NCI-H1417 treated with DMSO at 0.1 percent for 48 hours (cell line): ENCODE results near the gene GJE1.

Experiments
- DNase-seq: peaks from one replicate; lab custom pipeline; 2025; lab: John Stamatoyannopoulos, UW

Gene GJE1

GRCh38 chr6:142165227-142165626, 32.5 kb downstream of the GJE1 start:
- no peak for DNase-seq

GRCh38 chr6:142167071-142167470, 34.3 kb downstream of the GJE1 start:
- no peak for DNase-seq

GRCh38 chr6:142167486-142167885, 34.8 kb downstream of the GJE1 start:
- no peak for DNase-seq

- DNase-seq: no peak
Measured at GRCh38 chr6:142171351-142171750, 38.6 kb downstream of the GJE1 start.

- no peak for DNase-seq
Measured at GRCh38 chr6:142172758-142173157, 40.0 kb downstream of the GJE1 start.

GRCh38 chr6:142173980-142174379, 41.3 kb downstream of the GJE1 start:
- no peak for DNase-seq

- no peak for DNase-seq
Measured at GRCh38 chr6:142174703-142175102, 42.0 kb downstream of the GJE1 start.

GRCh38 chr6:142178129-142178528, 45.4 kb downstream of the GJE1 start:
- DNase-seq: no peak

- DNase-seq: no peak
Measured at GRCh38 chr6:142182004-142182403, 49.3 kb downstream of the GJE1 start.

- DNase-seq: no peak
Measured at GRCh38 chr6:142183351-142183750, 50.6 kb downstream of the GJE1 start.

- no peak for DNase-seq
Measured at GRCh38 chr6:142184307-142184706, 51.6 kb downstream of the GJE1 start.
